Amniotic epithelial cell (primary cell): ENCODE measurements around the gene LARP4B.

Experiments
- DNase-seq: peaks from one replicate; pipeline ENCODE4 v3.0.0-alpha.2; 2010; ENCODE audit warnings: low read depth

Gene LARP4B

GRCh38 chr10:807163-807957 lies 124.1 kb downstream of the LARP4B start:
- DNase-seq = no peak

GRCh38 chr10:806451-807162 lies 124.9 kb downstream of the LARP4B start:
- DNase-seq = no peak

GRCh38 chr10:805620-806305 lies 125.7 kb downstream of the LARP4B start:
- no peak for DNase-seq

GRCh38 chr10:804787-805619 lies 126.5 kb downstream of the LARP4B start:
- DNase-seq = no peak

- DNase-seq = no peak
Observed at GRCh38 chr10:804191-804781, 127.2 kb downstream of the LARP4B start.

GRCh38 chr10:803041-803741 lies 128.3 kb downstream of the LARP4B start:
- no peak for DNase-seq

- DNase-seq = no peak
Observed at GRCh38 chr10:802506-802905, 129.0 kb downstream of the LARP4B start.

GRCh38 chr10:797179-797578 lies 134.3 kb downstream of the LARP4B start:
- no peak for DNase-seq

- no peak for DNase-seq
Observed at GRCh38 chr10:796233-796632, 135.3 kb downstream of the LARP4B start.

GRCh38 chr10:794382-794956 lies 137.0 kb downstream of the LARP4B start:
- DNase-seq = no peak

- DNase-seq = no peak
Observed at GRCh38 chr10:792792-793100, 138.8 kb downstream of the LARP4B start.

- no peak for DNase-seq
Observed at GRCh38 chr10:792083-792791, 139.3 kb downstream of the LARP4B start.

- no peak for DNase-seq
Observed at GRCh38 chr10:791639-792038, 139.9 kb downstream of the LARP4B start.

GRCh38 chr10:790821-791551 lies 140.5 kb downstream of the LARP4B start:
- DNase-seq = no peak

GRCh38 chr10:789831-790701 lies 141.4 kb downstream of the LARP4B start:
- DNase-seq = no peak

- peak; percentile 37 for DNase-seq
Observed at GRCh38 chr10:788796-789748, 142.4 kb downstream of the LARP4B start.

GRCh38 chr10:787933-788651 lies 143.4 kb downstream of the LARP4B start:
- peak; percentile 58 for DNase-seq
